Ectodermal cell (in vitro differentiated cells): ENCODE measurements around the gene SNX6.
"Not testable (repeated sequence)": the region's sequence is repeated elsewhere in the genome, so short reads cannot be mapped to it uniquely, and the experiment has no call there.

Experiments used
- H3K27ac ChIP-seq: 2 replicates; pipeline ENCODE4 v1.7.0; 2013; ENCODE audit warnings: mild to moderate bottlenecking, low read depth, low read length; ENCODE audit not compliant: insufficient read depth, poor library complexity, severe bottlenecking
- H3K27me3 ChIP-seq: 2 replicates; pipeline ENCODE4 v1.7.0; 2013; ENCODE audit warnings: mild to moderate bottlenecking, low read length; ENCODE audit not compliant: insufficient read depth, control insufficient read depth, poor library complexity, severe bottlenecking
- H3K36me3 ChIP-seq: one replicate; pipeline ENCODE4 v1.7.0; 2013; ENCODE audit warnings: low read length; ENCODE audit not compliant: control insufficient read depth, insufficient read depth
- H3K4me1 ChIP-seq: one replicate; pipeline ENCODE4 v1.7.0; 2013; ENCODE audit warnings: low read length; ENCODE audit not compliant: control insufficient read depth, insufficient read depth
- H3K4me3 ChIP-seq: 2 replicates; pipeline ENCODE4 v1.7.0; 2013; ENCODE audit warnings: low read depth, low read length, control low read depth; ENCODE audit not compliant: insufficient read depth
- H3K9me3 ChIP-seq: 2 replicates; pipeline ENCODE4 v1.7.0; 2013; ENCODE audit warnings: mild to moderate bottlenecking, low read length, moderate library complexity; ENCODE audit not compliant: control insufficient read depth
- WGBS, 2 experiments: methylation state at CpG; one replicate each; pipeline ENCODE4 v1.1.7; 2013; ENCODE audit warnings: missing lambda C conversion rate in 2 of 2; 5-methylcytosine and 5-hydroxymethylcytosine counted together

The SNX6 gene

DNA sequence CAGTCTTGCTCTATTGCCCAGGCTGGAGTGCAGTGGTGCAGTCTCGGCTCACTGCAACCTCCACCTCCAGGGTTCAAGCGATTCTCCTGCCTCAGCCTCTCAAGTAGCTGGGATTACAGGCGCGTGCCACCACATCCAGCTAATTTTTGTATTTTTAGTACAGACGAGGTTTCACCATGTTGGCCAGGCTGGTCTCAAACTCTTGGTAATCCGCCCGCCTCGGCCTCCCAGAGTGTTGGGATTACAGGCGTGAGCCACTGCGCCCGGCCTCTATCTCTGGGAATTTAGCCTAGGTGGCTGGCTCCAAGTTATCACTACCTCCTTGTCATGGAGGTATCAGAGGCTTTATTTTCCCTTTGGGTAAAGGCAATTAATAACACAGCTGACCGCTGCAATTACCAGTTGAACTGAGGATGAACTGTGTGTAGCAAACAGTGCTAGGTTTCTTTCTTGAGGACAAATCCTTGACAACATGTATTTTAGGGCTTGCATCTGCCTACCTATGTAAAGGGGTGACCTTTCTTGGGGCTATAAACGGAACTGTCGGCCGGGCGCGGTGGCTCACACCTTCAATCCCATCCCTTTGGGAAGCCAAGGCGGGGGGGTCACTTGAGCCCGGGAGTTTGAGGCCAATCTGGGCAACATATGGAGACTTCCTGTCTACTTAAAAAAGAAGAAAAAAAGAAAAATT is 80.5 kb downstream of the SNX6 start:
- 88 to 91% methylated on average over 19 of the region's 19 CpGs for WGBS, 2 experiments
- not testable (repeated sequence) for H3K9me3 ChIP-seq, H3K27me3 ChIP-seq, H3K4me3 ChIP-seq, H3K4me1 ChIP-seq, H3K36me3 ChIP-seq, H3K27ac ChIP-seq

DNA sequence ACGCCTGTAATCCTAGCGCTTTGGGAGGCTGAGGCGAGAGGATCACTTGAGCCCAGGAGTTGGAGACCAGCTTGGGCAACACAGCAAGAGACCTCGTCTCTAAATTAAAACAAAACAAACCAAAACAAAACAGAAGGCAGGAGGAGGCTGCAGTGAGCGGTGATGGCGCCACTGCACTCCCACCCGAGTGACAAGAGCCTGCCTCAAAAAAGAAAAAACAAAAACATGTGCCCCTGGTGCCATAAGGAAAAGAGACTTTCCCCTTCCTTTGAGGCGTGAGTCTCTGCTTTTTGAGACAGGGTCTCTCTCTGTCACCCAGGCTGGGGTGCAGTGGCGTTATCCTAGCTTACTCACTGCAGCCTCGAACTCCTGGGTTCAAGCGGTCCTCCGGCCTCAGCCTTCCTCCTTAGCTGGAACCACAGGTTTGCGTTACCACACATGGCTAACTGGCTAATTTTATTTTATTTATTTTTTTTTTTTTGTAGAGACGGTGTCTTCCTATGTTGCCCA is 81.4 kb downstream of the SNX6 start:
- no peak overlapping the region for H3K4me3 ChIP-seq
- no peak overlapping the region for H3K27ac ChIP-seq
- WGBS, 2 experiments = 90 to 92% methylated on average over 14 of the region's 14 CpGs
- no peaks in the 10 kb centered on the region for H3K27me3 ChIP-seq
- H3K4me1 ChIP-seq = no peaks in the 10 kb centered on the region
- H3K9me3 ChIP-seq = no peaks in the 10 kb centered on the region
- no peaks in the 10 kb centered on the region for H3K36me3 ChIP-seq

DNA sequence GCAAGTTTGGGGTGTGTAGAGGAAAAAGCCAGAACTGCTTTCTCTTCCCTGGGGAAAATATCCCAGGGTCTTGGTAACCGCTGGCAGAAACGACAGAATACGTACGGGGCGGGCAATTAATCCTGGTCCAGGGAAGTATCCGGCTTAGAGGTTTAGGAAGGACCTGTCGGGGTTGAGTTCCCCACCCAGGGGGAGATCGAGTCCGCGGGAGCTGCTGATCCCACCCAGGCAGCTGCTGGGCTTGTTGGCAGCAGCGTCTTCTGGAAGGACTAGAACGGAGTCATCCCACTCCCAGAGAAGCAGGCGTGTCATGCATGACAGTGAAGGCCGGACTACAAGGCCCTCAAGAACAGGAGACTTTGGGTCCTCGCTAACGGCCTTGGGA is 82.8 kb downstream of the SNX6 start:
- H3K4me1 ChIP-seq, H3K27me3 ChIP-seq, H3K36me3 ChIP-seq, H3K27ac ChIP-seq, H3K4me3 ChIP-seq, H3K9me3 ChIP-seq: not testable (repeated sequence)
- WGBS, 2 experiments = no CpG with 5 or more reads among the region's 16 CpGs

DNA sequence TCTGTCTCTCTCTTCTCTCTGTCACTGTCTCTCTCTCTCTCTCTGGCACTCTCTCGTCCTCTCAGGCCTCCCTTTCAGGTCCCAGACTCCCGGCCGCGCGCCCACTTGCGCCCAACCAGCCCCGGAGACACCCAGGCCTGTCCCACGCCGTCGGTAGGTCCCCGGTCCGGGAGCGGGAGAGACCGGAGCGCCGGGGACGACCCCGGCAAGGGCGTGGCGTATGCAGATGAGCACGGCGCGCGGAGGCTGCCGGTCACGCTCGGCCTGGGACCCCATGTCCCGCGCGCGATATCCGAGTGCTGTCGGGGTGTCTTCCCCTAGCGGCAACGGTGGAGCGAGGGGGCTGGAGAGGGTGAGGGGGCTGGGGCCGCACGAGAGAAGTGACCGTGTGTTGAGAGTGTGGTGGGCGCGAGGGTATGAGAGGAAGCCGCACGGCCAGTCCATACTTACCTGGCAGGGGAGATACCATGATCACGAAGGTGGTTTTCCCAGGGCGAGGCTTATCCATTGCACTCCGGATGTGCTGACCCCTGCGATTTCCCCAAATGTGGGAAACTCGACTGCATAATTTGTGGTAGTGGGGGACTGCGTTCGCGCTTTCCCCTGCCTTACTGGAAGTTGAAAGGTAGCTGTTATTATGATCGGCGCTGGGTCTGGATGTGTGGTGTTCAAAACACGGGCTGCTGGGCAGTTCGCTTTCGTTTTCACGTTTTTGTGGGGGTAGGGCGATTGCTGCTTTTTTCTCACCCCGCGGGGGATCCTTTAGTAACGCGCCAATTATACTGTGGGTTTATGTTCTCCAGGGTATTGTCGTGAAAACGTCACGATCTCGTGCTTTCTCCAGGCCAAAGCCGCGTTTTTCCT is 83.4 kb downstream of the SNX6 start:
- WGBS, 2 experiments = no CpG with 5 or more reads among the region's 68 CpGs
- H3K36me3 ChIP-seq, H3K9me3 ChIP-seq, H3K4me1 ChIP-seq, H3K4me3 ChIP-seq, H3K27ac ChIP-seq, H3K27me3 ChIP-seq: not testable (repeated sequence)

DNA sequence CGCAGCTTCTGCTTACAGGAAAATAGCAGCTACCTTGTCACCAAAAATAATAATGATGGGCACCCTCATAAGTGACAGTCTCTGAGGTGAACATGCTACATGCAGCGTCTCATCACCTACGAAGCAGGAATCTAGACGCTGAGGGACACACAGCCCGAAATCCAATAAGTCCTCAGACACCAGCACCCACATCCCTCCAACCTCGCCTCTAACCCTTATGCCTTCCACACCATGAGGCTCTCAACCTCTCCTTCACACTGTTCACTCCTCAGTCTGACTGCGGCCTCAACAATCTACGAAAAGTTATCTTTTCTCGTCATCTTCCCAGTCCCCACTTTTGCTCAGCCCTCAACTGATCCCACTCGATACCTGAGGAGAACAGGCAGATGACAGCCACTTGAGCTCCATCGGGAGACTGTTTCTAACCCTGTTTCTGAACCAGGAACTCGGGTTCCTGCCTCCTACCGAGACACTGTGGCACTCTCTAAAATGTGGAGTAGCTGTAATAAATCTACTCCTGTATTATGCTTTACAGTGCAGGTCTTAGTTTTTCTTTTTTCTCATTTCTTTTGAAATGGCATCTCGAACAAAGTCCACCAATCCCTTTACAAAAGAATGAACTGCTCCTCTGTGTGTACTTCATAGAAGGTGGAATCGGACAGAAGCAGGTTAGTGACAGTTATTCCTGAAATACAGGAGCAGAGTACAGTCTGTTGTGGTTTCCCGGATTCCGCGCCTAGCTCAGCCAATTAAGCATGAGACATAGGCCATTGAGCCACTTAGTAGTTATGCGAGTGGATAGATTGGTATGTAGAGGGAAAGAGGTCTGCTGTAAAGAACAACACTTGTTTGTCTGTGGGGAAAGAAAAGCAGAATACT is 89.5 kb downstream of the SNX6 start:
- not testable (repeated sequence) for H3K36me3 ChIP-seq, H3K27me3 ChIP-seq, H3K4me1 ChIP-seq, H3K9me3 ChIP-seq, H3K27ac ChIP-seq
- H3K4me3 ChIP-seq = peak overlapping the region; percentile 81
- WGBS, 2 experiments = 92 to 94% methylated on average over 13 of the region's 19 CpGs

DNA sequence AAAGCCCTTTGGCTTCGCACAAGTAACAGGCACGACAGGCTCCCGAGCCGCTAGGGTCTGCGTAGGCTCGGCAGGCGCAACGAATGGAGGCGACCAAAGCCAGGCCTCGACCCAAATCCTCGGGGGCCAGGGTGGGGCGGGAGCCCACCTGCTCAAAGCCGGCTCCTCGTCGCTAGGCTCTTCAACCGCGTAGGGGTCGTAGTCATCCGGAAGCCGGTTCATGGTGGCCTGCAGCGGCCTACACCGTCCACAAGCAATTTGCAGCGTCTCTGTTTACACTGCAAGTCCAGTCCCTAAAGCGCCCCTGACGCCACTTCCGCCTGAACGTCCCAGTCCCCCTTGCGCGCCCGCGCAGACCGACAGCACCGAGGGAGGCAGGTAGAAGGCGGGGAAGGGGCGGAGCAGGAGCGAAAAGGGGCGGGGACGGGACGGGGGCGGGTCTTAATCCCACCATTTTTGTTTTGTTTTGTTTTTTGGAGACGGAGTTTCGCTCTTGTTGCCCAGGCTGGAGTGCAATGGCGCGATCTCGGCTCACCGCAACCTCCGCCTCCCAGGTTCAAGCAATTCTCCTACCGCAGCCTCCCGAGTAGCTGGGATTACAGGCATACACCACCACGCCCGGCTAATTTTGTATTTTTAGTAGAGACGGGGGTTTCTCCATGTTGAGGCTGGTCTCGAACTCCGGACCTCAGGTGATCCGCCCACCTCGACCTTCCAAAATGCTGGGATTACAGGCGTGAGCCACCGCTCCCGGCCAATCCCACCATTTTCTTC is 90.4 kb downstream of the SNX6 start, which contains the start of gene EAPP:
TSS of gene EAPP (minus strand) at position 295 of the 774 bp plus-strand sequence. CDS start at position 222, 73 bp downstream.
- no peaks in the 10 kb centered on the region for H3K9me3 ChIP-seq
- 7 to 8% methylated on average over 59 of the region's 59 CpGs for WGBS, 2 experiments
- H3K4me3 ChIP-seq = peak within 1 kb of the TSS; percentile 81
- H3K27me3 ChIP-seq = no peaks in the 10 kb centered on the region
- no peaks in the 10 kb centered on the region for H3K4me1 ChIP-seq
- no peaks in the 10 kb centered on the region for H3K36me3 ChIP-seq
- peak within 1 kb of the TSS; percentile 96 for H3K27ac ChIP-seq

DNA sequence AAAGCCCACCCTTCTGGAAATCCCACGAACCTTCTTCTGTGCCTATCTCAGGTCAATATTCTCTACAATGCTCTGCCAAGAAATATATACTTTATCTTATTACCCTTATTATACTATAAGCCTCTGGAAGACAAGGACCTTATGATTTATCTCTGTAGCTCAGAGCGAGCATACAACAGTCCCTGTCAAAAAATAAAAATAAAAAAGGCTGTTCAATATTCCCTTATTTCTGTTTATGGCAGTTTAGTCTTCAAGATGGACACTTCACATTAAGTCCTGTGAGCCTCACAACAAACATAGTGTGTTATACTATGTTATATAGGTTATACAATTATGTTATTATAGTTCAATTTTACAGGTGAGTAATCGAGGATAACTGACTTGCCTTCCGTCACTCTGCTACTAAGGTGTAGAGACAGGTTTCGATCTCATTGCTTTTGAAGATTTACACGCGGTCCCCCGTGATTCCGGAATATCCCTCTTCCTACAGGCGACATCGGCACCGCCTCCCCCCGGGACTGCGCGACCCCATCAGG is 91.0 kb downstream of the SNX6 start:
- Histone ChIP-seq H3K9me3 (no peaks in the 10 kb centered on the region), H3K27ac (peak overlapping the region; percentile 96), H3K27me3 (no peaks in the 10 kb centered on the region), H3K36me3 (peaks cover 4% of the 10 kb centered on the region), H3K4me3 (peak overlapping the region; percentile 81), H3K4me1 (no peaks in the 10 kb centered on the region)
- 10 to 11% methylated on average over 15 of the region's 15 CpGs for WGBS, 2 experiments

DNA sequence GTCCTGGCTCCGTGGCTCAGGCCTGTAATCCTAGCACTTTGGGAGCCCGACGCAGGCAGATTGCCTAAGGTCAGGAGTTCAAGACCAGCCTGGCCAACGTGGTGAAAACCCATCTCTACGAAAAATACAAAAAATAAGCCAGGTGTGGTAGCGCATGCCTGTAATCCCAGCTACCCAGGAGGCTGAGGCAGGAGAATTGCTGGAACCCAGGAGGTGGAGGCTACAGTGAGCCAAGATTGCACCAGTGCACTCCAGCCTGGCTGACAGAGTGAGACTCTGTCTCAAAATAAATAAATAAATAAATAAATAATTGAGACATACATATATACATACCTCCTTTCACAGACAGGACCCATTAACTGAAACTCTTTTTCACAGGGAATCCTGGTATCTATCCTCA is 91.9 kb downstream of the SNX6 start:
- Histone ChIP-seq H3K4me3 (peak overlapping the region; percentile 81), H3K36me3 (peaks cover 12% of the 10 kb centered on the region)
- not testable (repeated sequence) for H3K27me3 ChIP-seq, H3K9me3 ChIP-seq, H3K27ac ChIP-seq, H3K4me1 ChIP-seq
- 92% methylated on average over 6 of the region's 6 CpGs for WGBS, 2 experiments

DNA sequence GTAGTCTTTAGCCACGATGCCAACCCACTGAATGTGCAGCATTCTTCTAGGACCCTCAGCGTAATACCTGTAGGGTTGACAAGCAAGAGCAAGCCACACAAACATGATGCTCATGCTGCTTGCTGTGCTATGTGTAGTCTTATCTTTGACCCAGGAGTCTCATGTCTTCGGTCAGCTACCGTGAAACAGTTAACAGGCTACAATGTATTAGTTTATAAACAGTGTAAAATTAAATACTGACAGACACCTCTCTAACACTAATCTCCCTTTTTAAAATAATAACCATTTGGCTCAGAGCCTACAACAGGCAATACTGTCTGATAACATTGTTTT is 92.3 kb downstream of the SNX6 start:
- Histone ChIP-seq H3K27ac (no peak overlapping the region), H3K4me3 (no peak overlapping the region), H3K4me1 (no peaks in the 10 kb centered on the region), H3K36me3 (peaks cover 16% of the 10 kb centered on the region), H3K9me3 (no peaks in the 10 kb centered on the region), H3K27me3 (no peaks in the 10 kb centered on the region)
- WGBS, 2 experiments = 94 to 99% methylated on average over 3 of the region's 4 CpGs
